Esophagus muscularis mucosa (tissue), 4 donors: ENCODE data around the gene YLPM1.

Experiments used
- EP300 ChIP-seq: sonication (generic); formaldehyde crosslinking; IDR thresholded peaks from one replicate; pipeline ENCODE4 v1.6.1; 2017; ENCODE audit warnings: antibody characterized with exemption
- POLR2A ChIP-seq: fragments of 450-650 bp; IDR thresholded peaks from one replicate; pipeline ENCODE4 v1.6.1; 2017; ENCODE audit warnings: antibody characterized with exemption, moderate library complexity, mild to moderate bottlenecking, low read depth
- TF ChIP-seq, protein P1 (sequence below), 3 experiments: fragments of 200-600 bp in 2 of 3; fragments of 450-650 bp in 1 of 3; sonication (generic) in 2 of 3; IDR thresholded peaks; one replicate each; pipeline ENCODE4 v1.5.1; 2017 to 2019; ENCODE audit warnings: antibody characterized with exemption in 3 of 3, mild to moderate bottlenecking in 2 of 3, moderate library complexity in 1 of 3

DNA sequence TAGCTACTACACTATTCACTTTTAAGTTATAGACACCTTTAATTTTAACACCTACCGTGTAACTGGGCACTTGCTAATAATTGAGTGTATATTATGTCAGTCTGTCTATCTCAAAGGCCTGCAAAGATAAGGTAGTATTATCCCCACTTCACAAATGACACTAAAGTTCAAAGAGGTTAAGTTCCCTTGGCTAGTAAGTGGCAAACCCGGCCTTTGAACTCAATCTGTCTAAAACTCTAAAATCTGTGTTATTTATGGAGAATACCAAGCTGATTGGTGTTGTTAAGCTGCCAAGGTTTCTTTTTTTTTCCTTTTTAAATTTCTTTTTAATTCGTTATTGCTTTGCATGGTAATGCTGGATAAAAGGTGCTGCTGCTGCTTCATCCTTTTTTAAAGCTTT is 37.7 kb downstream of the YLPM1 start:
- TF ChIP-seq, protein P1, sequence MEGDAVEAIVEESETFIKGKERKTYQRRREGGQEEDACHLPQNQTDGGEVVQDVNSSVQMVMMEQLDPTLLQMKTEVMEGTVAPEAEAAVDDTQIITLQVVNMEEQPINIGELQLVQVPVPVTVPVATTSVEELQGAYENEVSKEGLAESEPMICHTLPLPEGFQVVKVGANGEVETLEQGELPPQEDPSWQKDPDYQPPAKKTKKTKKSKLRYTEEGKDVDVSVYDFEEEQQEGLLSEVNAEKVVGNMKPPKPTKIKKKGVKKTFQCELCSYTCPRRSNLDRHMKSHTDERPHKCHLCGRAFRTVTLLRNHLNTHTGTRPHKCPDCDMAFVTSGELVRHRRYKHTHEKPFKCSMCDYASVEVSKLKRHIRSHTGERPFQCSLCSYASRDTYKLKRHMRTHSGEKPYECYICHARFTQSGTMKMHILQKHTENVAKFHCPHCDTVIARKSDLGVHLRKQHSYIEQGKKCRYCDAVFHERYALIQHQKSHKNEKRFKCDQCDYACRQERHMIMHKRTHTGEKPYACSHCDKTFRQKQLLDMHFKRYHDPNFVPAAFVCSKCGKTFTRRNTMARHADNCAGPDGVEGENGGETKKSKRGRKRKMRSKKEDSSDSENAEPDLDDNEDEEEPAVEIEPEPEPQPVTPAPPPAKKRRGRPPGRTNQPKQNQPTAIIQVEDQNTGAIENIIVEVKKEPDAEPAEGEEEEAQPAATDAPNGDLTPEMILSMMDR (IDR thresholded peaks at IDR 0.05): no peak
- TF ChIP-seq POLR2A (no peak), EP300 (no peak)
